PC-9 (cell line): ENCODE results near the gene ASTL. TPM values are rescaled to one million over a fixed set of nuclear protein-coding genes. Genes with fewer than 3 reads are reported as not detected.
"Not testable (repeated sequence)": the region's sequence is repeated elsewhere in the genome, so short reads cannot be mapped to it uniquely, and the experiment has no call there.

Source experiments
- BruUV-seq: library from RNA; stranded (reverse); fragments of 400-500 nt; replicated peaks from 2 replicates; lab custom pipeline; 2021; lab: Mats Ljungman, UMichigan
- CTCF ChIA-PET: fragments of 300-600 bp; sonication (Branson Sonifier 250); formaldehyde crosslinking; loops from one replicate; lab custom pipeline; 2022; ENCODE audit warnings: antibody characterized with exemption; lab: Charles Lee
- POLR2A ChIA-PET: fragments of 300-600 bp; sonication (Branson Sonifier 250); formaldehyde crosslinking; loops from one replicate; lab custom pipeline; 2022; ENCODE audit warnings: antibody characterized with exemption; ENCODE audit not compliant: unreplicated experiment; lab: Charles Lee
- DNase-seq, 2 experiments: peaks; one replicate each; pipeline versions ENCODE4 v3.0.0 to v3.0.0-alpha.2; 2015 to 2022; ENCODE audit warnings: mixed read lengths in 1 of 2
- H2AFZ ChIP-seq: fragments of 200-600 bp; sonication (generic); 2 replicates; pipeline ENCODE4 v1.8.1; 2017; ENCODE audit warnings: antibody characterized with exemption
- H3F3A ChIP-seq: fragments of 200-600 bp; sonication (generic); 2 replicates; pipeline ENCODE4 v1.8.1; 2017; ENCODE audit warnings: antibody characterized with exemption, mild to moderate bottlenecking, low read depth; ENCODE audit not compliant: insufficient read depth
- H3K27ac ChIP-seq: fragments of 200-600 bp; sonication (generic); 2 replicates; pipeline ENCODE4 v1.6.1; 2016; ENCODE audit warnings: mixed run types
- H3K27me3 ChIP-seq: fragments of 200-600 bp; sonication (generic); 2 replicates; pipeline ENCODE4 v1.6.1; 2016; ENCODE audit warnings: low read depth, mixed run types; ENCODE audit not compliant: insufficient read depth
- H3K36me3 ChIP-seq: fragments of 200-600 bp; sonication (generic); 2 replicates; pipeline ENCODE4 v1.6.1; 2016; ENCODE audit warnings: low read depth, mixed run types
- H3K4me1 ChIP-seq: fragments of 200-600 bp; sonication (generic); replicated peaks from 2 replicates; pipeline ENCODE4 v1.6.1; 2016; ENCODE audit warnings: mixed run types; ENCODE audit not compliant: insufficient read depth
- H3K4me2 ChIP-seq: fragments of 200-600 bp; sonication (generic); 2 replicates; pipeline ENCODE4 v1.6.1; 2017; ENCODE audit warnings: mixed run types
- H3K4me3 ChIP-seq: fragments of 200-600 bp; sonication (generic); 2 replicates; pipeline ENCODE4 v1.6.1; 2016; ENCODE audit warnings: mixed run types
- H3K79me2 ChIP-seq: fragments of 200-600 bp; sonication (generic); 2 replicates; pipeline ENCODE4 v1.6.1; 2017; ENCODE audit warnings: low read depth, mixed run types
- H3K9me2 ChIP-seq: fragments of 200-600 bp; sonication (generic); 2 replicates; pipeline ENCODE4 v1.8.1; 2017; ENCODE audit warnings: mild to moderate bottlenecking; ENCODE audit not compliant: insufficient read depth
- H3K9me3 ChIP-seq: fragments of 200-600 bp; sonication (generic); 2 replicates; pipeline ENCODE4 v1.8.1; 2016; ENCODE audit warnings: low read depth; ENCODE audit not compliant: insufficient read depth
- H4K20me1 ChIP-seq: fragments of 200-600 bp; sonication (generic); 2 replicates; pipeline ENCODE4 v1.8.1; 2017; ENCODE audit not compliant: insufficient read depth
- CTCF ChIP-seq: fragments of 200-600 bp; sonication (generic); conservative IDR thresholded peaks from 2 replicates; pipeline ENCODE4 v1.6.1; 2017; ENCODE audit warnings: mixed run types, antibody characterized with exemption, mild to moderate bottlenecking, moderate library complexity
- EZH2 ChIP-seq: fragments of 200-600 bp; sonication (generic); IDR thresholded peaks from 2 replicates; pipeline ENCODE4 v1.8.0; 2017; ENCODE audit warnings: antibody characterized with exemption, low read depth
- intact Hi-C: fragments of 100-400 bp; cut with micrococcal nuclease; formaldehyde crosslinking; loops from one replicate; pipeline ENCODE4 v1.10.0; 2022; ENCODE audit not compliant: unreplicated experiment
- total RNA-seq: library from RNA; stranded (reverse); gene quantifications from 2 replicates; pipeline ENCODE4 v1.2.3, GENCODE V29; 2021

ASTL gene
- total RNA-seq, 1 experiment from 2014 or later = not detected

DNA sequence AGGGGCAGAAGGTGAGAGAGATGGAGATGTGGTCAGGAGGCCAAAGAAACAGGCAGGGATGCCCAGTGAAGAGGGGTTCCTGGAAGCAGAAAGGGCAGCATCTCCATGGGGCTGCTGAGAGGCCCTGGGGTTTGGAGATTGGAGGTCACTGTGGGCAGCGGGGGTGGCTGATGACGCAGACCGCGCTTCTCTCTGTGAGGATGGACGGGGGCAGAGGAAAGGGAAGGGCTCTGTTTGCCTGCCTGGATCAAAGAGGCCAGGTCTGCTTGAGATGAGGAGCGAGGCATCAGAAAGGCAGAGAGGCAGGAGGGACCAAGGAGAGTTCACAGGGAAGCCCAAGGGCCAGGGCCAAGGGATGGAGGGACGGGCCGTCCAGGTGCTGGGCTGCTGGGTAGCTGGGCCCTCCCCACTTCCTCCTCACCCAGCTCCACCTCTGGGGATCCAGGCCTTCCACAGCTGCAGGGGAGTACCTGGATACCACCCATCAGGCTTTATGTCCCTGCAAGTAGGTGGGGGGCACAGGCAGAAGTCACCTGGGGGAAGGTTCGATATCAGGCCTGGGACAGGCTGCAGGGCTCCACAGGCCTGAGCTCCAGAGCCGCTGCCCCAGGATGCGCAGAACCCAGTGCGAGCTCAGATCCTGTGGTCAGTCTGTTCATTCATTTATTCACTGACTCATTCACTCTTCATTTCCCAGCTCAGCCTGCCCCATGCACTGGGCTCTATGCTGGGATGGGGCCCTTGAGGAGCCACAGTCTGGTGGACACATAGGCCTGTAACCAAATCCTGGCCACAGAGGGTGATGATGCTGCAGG, 52.6 kb downstream of the ASTL start:
- H3K9me2 ChIP-seq = no peaks in the 10 kb centered on the region
- H3K79me2 ChIP-seq = no peaks in the 10 kb centered on the region
- H3K4me2 ChIP-seq = no peak overlapping the region
- H4K20me1 ChIP-seq = no peaks in the 10 kb centered on the region
- no peak overlapping the region for H3K27ac ChIP-seq
- intact Hi-C loops = no loop called here
- ChIA-PET CTCF (no interaction called here), POLR2A (no interaction called here)
- TF ChIP-seq EZH2 (no peak), CTCF (no peak)
- no peaks in the 10 kb centered on the region for H3K9me3 ChIP-seq
- no peak overlapping the region for H3K4me3 ChIP-seq
- H3K4me1 ChIP-seq = no peaks in the 10 kb centered on the region
- DNase-seq = no peak
- no peak overlapping the region for H2AFZ ChIP-seq
- H3K36me3 ChIP-seq = no peaks in the 10 kb centered on the region
- BruUV-seq = no TSS peak
- no peaks in the 10 kb centered on the region; the same call in 1 of the 2 replicates for H3K27me3 ChIP-seq
- no peaks in the 10 kb centered on the region for H3F3A ChIP-seq

GRCh38 chr2:96084858-96085518, 53.3 kb downstream of the ASTL start:
- H3K79me2 ChIP-seq, H3K36me3 ChIP-seq, DNase-seq, H4K20me1 ChIP-seq, BruUV-seq, H3K27ac ChIP-seq, CTCF ChIA-PET, POLR2A ChIA-PET, H3K4me1 ChIP-seq, H3K9me3 ChIP-seq, H3K9me2 ChIP-seq, intact Hi-C loops, H3K4me2 ChIP-seq, H3F3A ChIP-seq, H3K27me3 ChIP-seq, H2AFZ ChIP-seq, H3K4me3 ChIP-seq: not testable (repeated sequence)

GRCh38 chr2:96083989-96084857, 54.1 kb downstream of the ASTL start:
- ChIA-PET CTCF (interaction anchor here (0.6 kb wide), 1 partner anchor 117 kb away, joined by 3 read pairs; no protein-coding TSS in a partner anchor), POLR2A (no interaction called here)
- no peaks in the 10 kb centered on the region for H4K20me1 ChIP-seq
- intact Hi-C loops = no loop called here
- H3F3A ChIP-seq = no peaks in the 10 kb centered on the region
- H2AFZ ChIP-seq = no peak overlapping the region
- H3K4me3 ChIP-seq = no peak overlapping the region
- no peak overlapping the region for H3K4me2 ChIP-seq
- no peaks in the 10 kb centered on the region for H3K79me2 ChIP-seq
- TF ChIP-seq EZH2 (no peak), CTCF (no peak)
- no peaks in the 10 kb centered on the region for H3K36me3 ChIP-seq
- no peaks in the 10 kb centered on the region for H3K9me3 ChIP-seq
- H3K27me3 ChIP-seq = no peaks in the 10 kb centered on the region; the same call in 1 of the 2 replicates
- H3K4me1 ChIP-seq = no peaks in the 10 kb centered on the region
- H3K9me2 ChIP-seq = no peaks in the 10 kb centered on the region
- no peak overlapping the region for H3K27ac ChIP-seq
- no TSS peak for BruUV-seq
- DNase-seq = no peak
